Duodenal mucosa (tissue), 2 donors: Measurements from ENCODE around the gene KASH5.
"Not testable (repeated sequence)": the region's sequence is repeated elsewhere in the genome, so short reads cannot be mapped to it uniquely, and the experiment has no call there.

Experiments used
- H3K27ac ChIP-seq: one replicate; pipeline ENCODE4 v1.7.0; 2013; ENCODE audit warnings: low read depth, low read length
- H3K27me3 ChIP-seq, 2 donors: one replicate each; pipeline ENCODE4 v1.7.0; 2013; ENCODE audit warnings: low read length in 2 of 2, control low read depth in 1 of 2; ENCODE audit not compliant: insufficient read depth in 2 of 2, control insufficient read depth in 1 of 2
- H3K36me3 ChIP-seq, 2 donors: one replicate each; pipeline ENCODE4 v1.7.0; 2013; ENCODE audit warnings: low read length in 2 of 2, control low read depth in 1 of 2; ENCODE audit not compliant: insufficient read depth in 2 of 2, control insufficient read depth in 1 of 2
- H3K4me1 ChIP-seq, 2 donors: one replicate each; pipeline ENCODE4 v1.7.0; 2013; ENCODE audit warnings: low read length in 2 of 2, control low read depth in 1 of 2; ENCODE audit not compliant: insufficient read depth in 2 of 2, control insufficient read depth in 1 of 2
- H3K4me3 ChIP-seq, 2 donors: one replicate each; pipeline ENCODE4 v1.7.0; 2013; ENCODE audit warnings: low read length in 2 of 2, low read depth in 1 of 2
- H3K9ac ChIP-seq, 2 donors: one replicate each; pipeline ENCODE4 v1.7.0; 2013; ENCODE audit warnings: low read length in 2 of 2, low read depth in 1 of 2
- H3K9me3 ChIP-seq, 2 donors: one replicate each; pipeline ENCODE4 v1.7.0; 2013; ENCODE audit warnings: low read length in 2 of 2, control low read depth in 1 of 2; ENCODE audit not compliant: control insufficient read depth in 1 of 2

The KASH5 gene

DNA sequence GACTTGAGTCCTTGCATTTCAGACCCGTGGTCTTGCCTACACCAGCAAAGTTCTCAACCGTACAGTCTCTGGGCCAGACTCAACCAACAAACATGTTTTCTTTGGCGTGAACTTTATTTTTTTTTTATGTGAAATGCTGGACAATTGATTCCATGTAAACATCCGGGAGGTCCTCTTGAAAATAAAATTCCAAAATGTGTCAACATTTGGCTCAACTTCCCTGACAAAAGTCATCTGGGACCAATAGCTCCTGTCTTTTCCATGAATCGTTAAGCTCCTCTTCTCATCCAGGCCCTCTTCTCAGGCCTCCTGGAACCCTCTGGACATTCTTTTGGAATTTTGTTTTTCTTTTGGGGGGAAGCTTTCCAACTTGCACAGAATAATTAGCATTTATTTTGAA is 67.7 kb downstream of the KASH5 start:
- no peak overlapping the region for H3K9ac ChIP-seq
- H3K27ac ChIP-seq: no peak overlapping the region
- no peaks in the 10 kb centered on the region for H3K27me3 ChIP-seq
- no peaks in the 10 kb centered on the region for H3K9me3 ChIP-seq
- H3K4me1 ChIP-seq: peaks cover 8 to 14% of the 10 kb centered on the region in 2 donors
- peaks cover 3 to 8% of the 10 kb centered on the region in 2 donors for H3K36me3 ChIP-seq
- no peak overlapping the region for H3K4me3 ChIP-seq

- no peak overlapping the region for H3K4me3 ChIP-seq
These were observed 68.3 kb downstream of the KASH5 start for GRCh38 chr19:49456326-49456725.

GRCh38 chr19:49458567-49458903 is 70.5 kb downstream of the KASH5 start:
- no peak overlapping the region for H3K4me3 ChIP-seq
- H3K36me3 ChIP-seq: peaks cover 3 to 12% of the 10 kb centered on the region in 2 donors
- peaks cover 7 to 12% of the 10 kb centered on the region in 2 donors for H3K4me1 ChIP-seq
- H3K9ac ChIP-seq: no peak overlapping the region
- peak overlapping the region; percentile 20 for H3K27ac ChIP-seq
- H3K9me3 ChIP-seq: no peaks in the 10 kb centered on the region
- no peaks in the 10 kb centered on the region for H3K27me3 ChIP-seq

More at GRCh38 chr19:49456326-49456725, 68.3 kb downstream of the KASH5 start:
- no peaks in the 10 kb centered on the region for H3K27me3 ChIP-seq
- H3K9ac ChIP-seq: no peak overlapping the region
- no peak overlapping the region for H3K27ac ChIP-seq
- H3K4me1 ChIP-seq: peaks cover 7 to 12% of the 10 kb centered on the region in 2 donors
- H3K9me3 ChIP-seq: no peaks in the 10 kb centered on the region
- H3K36me3 ChIP-seq: peaks cover 3 to 9% of the 10 kb centered on the region in 2 donors

- H3K9me3 ChIP-seq: no peaks in the 10 kb centered on the region
- no peak overlapping the region for H3K4me3 ChIP-seq
- H3K36me3 ChIP-seq: peaks cover 3 to 18% of the 10 kb centered on the region in 2 donors
- H3K27me3 ChIP-seq: no peaks in the 10 kb centered on the region
- no peak overlapping the region for H3K27ac ChIP-seq
- H3K4me1 ChIP-seq: peaks cover 1 to 7% of the 10 kb centered on the region in 2 donors
- no peak overlapping the region for H3K9ac ChIP-seq
These were observed 71.3 kb downstream of the KASH5 start for GRCh38 chr19:49459388-49459787.

GRCh38 chr19:49461130-49461529 is 73.1 kb downstream of the KASH5 start:
- H3K9me3 ChIP-seq, H3K4me3 ChIP-seq, H3K27ac ChIP-seq, H3K4me1 ChIP-seq, H3K9ac ChIP-seq, H3K27me3 ChIP-seq: not testable (repeated sequence)
- peaks cover 7 to 27% of the 10 kb centered on the region in 2 donors for H3K36me3 ChIP-seq

DNA sequence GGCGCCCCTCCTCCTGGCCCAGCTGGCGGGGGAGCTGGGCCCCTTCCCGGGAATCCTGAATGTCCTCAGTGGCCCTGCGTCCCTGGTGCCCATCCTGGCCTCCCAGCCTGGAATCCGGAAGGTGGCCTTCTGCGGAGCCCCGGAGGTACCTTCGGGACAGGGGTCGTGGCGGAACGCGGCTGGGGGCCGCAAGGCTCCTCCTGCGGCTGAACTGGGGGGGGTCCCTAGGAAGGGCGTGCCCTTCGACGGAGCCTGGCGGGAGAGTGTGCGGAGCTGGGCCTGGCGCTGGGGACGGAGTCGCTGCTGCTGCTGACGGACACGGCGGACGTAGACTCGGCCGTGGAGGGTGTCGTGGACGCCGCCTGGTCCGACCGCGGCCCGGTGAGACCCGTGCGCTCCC is 73.6 kb downstream of the KASH5 start:
- Histone ChIP-seq H3K27ac (no peak overlapping the region), H3K4me3 (no peak overlapping the region), H3K36me3 (peaks cover 7 to 30% of the 10 kb centered on the region in 2 donors), H3K4me1 (peaks cover 0 to 6% of the 10 kb centered on the region in 2 donors), H3K9me3 (no peaks in the 10 kb centered on the region), H3K9ac (no peak overlapping the region), H3K27me3 (no peaks in the 10 kb centered on the region)

- H3K36me3 ChIP-seq: peaks cover 7 to 35% of the 10 kb centered on the region in 2 donors
- H3K27me3 ChIP-seq: no peaks in the 10 kb centered on the region
- no peaks in the 10 kb centered on the region for H3K9me3 ChIP-seq
- no peak overlapping the region for H3K27ac ChIP-seq
- H3K4me3 ChIP-seq: no peak overlapping the region
- H3K4me1 ChIP-seq: peaks cover 0 to 6% of the 10 kb centered on the region in 2 donors
- no peak overlapping the region for H3K9ac ChIP-seq
These were observed 74.4 kb downstream of the KASH5 start for GRCh38 chr19:49462492-49462891.

DNA sequence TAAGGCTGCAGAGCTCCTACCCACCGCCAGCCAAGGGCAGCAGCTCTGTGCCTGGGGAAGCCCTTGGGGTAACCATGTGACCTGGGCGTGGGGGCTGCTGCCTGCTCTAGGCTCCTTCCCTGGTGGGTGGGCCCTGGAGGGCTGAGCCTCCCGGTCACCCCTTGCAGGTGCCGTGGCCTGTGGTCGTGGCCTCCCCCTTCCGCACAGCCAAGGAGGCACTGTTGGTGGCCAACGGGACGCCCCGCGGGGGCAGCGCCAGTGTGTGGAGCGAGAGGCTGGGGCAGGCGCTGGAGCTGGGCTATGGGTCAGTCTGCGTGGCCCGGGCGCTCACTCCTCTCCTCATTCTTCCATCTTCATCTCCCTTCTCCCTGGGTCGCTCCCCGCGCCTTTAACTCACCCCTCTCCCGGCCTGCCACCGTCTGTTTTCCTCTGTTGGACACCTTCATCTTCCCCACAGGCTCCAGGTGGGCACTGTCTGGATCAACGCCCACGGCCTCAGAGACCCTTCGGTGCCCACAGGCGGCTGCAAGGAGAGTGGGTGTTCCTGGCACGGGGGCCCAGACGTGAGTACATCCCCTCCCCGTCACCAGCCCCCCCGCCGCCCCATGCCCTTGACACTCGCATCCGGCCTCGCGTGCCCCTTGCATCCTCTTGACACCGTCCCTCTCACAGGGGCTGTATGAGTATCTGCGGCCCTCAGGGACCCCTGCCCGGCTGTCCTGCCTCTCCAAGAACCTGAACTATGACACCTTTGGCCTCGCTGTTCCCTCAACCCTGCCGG is 76.1 kb downstream of the KASH5 start:
- Histone ChIP-seq H3K4me3 (no peak overlapping the region), H3K36me3 (peaks cover 7 to 35% of the 10 kb centered on the region in 2 donors), H3K9me3 (no peaks in the 10 kb centered on the region), H3K9ac (no peak overlapping the region), H3K4me1 (no peaks in the 10 kb centered on the region), H3K27me3 (no peaks in the 10 kb centered on the region), H3K27ac (no peak overlapping the region)

DNA sequence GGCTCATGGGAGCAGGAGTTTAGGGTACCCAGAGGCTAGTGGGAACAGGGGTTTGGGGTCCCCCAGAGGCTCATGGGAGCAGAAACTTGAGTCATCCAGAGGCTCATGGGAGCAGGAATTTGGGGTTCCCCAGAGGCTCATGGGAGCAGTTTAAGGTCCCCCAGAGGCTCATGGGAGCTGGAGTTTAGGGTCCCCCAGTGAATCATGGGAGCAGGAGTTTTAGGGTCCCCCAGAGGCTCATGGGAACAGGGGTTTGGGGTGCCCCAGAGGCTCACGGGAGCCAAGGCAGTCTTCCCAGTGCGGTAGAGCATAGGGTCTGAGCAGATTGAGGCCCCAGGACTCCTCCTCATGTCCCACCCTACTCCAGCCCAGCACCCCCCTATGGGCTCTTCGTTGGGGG is 77.3 kb downstream of the KASH5 start:
- Histone ChIP-seq H3K9ac (no peak overlapping the region), H3K27ac (no peak overlapping the region), H3K4me1 (peaks cover 2 to 4% of the 10 kb centered on the region in 2 donors), H3K27me3 (no peaks in the 10 kb centered on the region), H3K4me3 (no peak overlapping the region), H3K36me3 (peaks cover 7 to 37% of the 10 kb centered on the region in 2 donors), H3K9me3 (no peaks in the 10 kb centered on the region)
